Neuronal stem cell (in vitro differentiated cells): Measurements from ENCODE around the gene SIRT6.
"Not testable (repeated sequence)": the region's sequence is repeated elsewhere in the genome, so short reads cannot be mapped to it uniquely, and the experiment has no call there.

Experiments used
- DNase-seq: peaks from one replicate; pipeline ENCODE4 v3.0.0-alpha.2; 2013; ENCODE audit warnings: low spot score
- H2AFZ ChIP-seq: one replicate; pipeline ENCODE4 v1.6.1; 2013; ENCODE audit warnings: mild to moderate bottlenecking, low read length, inconsistent platforms
- H2AK5ac ChIP-seq: 2 replicates; pipeline ENCODE4 v1.6.1; 2013; ENCODE audit warnings: low read depth, mild to moderate bottlenecking, inconsistent platforms, low read length, moderate library complexity, mixed read lengths
- H2BK120ac ChIP-seq: 2 replicates; pipeline ENCODE4 v1.6.1; 2013; ENCODE audit warnings: low read depth, mild to moderate bottlenecking, inconsistent platforms, low read length, moderate library complexity, mixed read lengths
- H2BK12ac ChIP-seq: one replicate; pipeline ENCODE4 v1.6.1; 2013; ENCODE audit warnings: low read length, inconsistent platforms
- H2BK15ac ChIP-seq: 2 replicates; pipeline ENCODE4 v1.6.1; 2013; ENCODE audit warnings: mild to moderate bottlenecking, low read length, inconsistent platforms, mixed read lengths
- H2BK5ac ChIP-seq: one replicate; pipeline ENCODE4 v1.6.1; 2013; ENCODE audit warnings: inconsistent platforms, mild to moderate bottlenecking, low read length, moderate library complexity
- H3K14ac ChIP-seq: one replicate; pipeline ENCODE4 v1.6.1; 2013; ENCODE audit warnings: low read length, inconsistent platforms
- H3K18ac ChIP-seq: 2 replicates; pipeline ENCODE4 v1.6.1; 2013; ENCODE audit warnings: low read length, inconsistent platforms
- H3K23ac ChIP-seq: 2 replicates; pipeline ENCODE4 v1.6.1; 2013; ENCODE audit warnings: low read depth, mild to moderate bottlenecking, mixed read lengths, low read length, inconsistent platforms; ENCODE audit not compliant: poor library complexity
- H3K27ac ChIP-seq: replicated peaks from 3 replicates; pipeline ENCODE4 v1.5.1; 2013; ENCODE audit warnings: low read length, inconsistent platforms
- H3K27me3 ChIP-seq, 3 experiments: 2 replicates each; pipeline ENCODE4 v1.6.1; 2013; ENCODE audit warnings: low read length in 3 of 3, mild to moderate bottlenecking in 2 of 3, inconsistent platforms in 1 of 3, low read depth in 1 of 3, mixed read lengths in 1 of 3, moderate library complexity in 1 of 3; ENCODE audit not compliant: control insufficient read depth in 3 of 3, insufficient read depth in 3 of 3
- H3K36me3 ChIP-seq, 2 donors: replicated peaks in 1 of 2; 2 replicates each; pipeline ENCODE4 v1.6.1; 2013; ENCODE audit warnings: low read length in 2 of 2; ENCODE audit not compliant: control insufficient read depth in 2 of 2, insufficient read depth in 2 of 2
- H3K4ac ChIP-seq: 2 replicates; pipeline ENCODE4 v1.6.1; 2013; ENCODE audit warnings: inconsistent platforms, mild to moderate bottlenecking, low read length, moderate library complexity
- H3K4me1 ChIP-seq, 2 donors: 1 replicate in 1 of 2; 2 replicates in 1 of 2; pipeline ENCODE4 v1.6.1; 2013; ENCODE audit warnings: low read length in 2 of 2, low read depth in 1 of 2; ENCODE audit not compliant: control insufficient read depth in 2 of 2, insufficient read depth in 1 of 2
- H3K4me2 ChIP-seq: one replicate; pipeline ENCODE4 v1.6.1; 2013; ENCODE audit warnings: mild to moderate bottlenecking, low read length, inconsistent platforms; ENCODE audit not compliant: insufficient read depth, poor library complexity, severe bottlenecking
- H3K4me3 ChIP-seq, 2 donors: 2 replicates each; pipeline ENCODE4 v1.5.1; 2013; ENCODE audit warnings: low read length in 2 of 2, mild to moderate bottlenecking in 2 of 2, inconsistent platforms in 1 of 2, moderate library complexity in 1 of 2
- H3K79me1 ChIP-seq: one replicate; pipeline ENCODE4 v1.6.1; 2013; ENCODE audit warnings: low read depth, mild to moderate bottlenecking, inconsistent platforms, low read length, moderate library complexity
- H3K9ac ChIP-seq: one replicate; pipeline ENCODE4 v1.6.1; 2013; ENCODE audit warnings: mild to moderate bottlenecking, low read depth, low read length, inconsistent platforms; ENCODE audit not compliant: poor library complexity
- H3K9me3 ChIP-seq, 2 donors: replicated peaks in 1 of 2; 2 replicates each; pipeline versions ENCODE3 to v1.6.1; 2013; ENCODE audit warnings: low read length in 2 of 2, mild to moderate bottlenecking in 2 of 2, inconsistent platforms in 1 of 2, low read depth in 1 of 2, mixed read lengths in 1 of 2, moderate library complexity in 1 of 2; ENCODE audit not compliant: control insufficient read depth in 2 of 2, insufficient read depth in 1 of 2
- H4K8ac ChIP-seq: one replicate; pipeline ENCODE4 v1.6.1; 2013; ENCODE audit warnings: low read depth, mild to moderate bottlenecking, inconsistent platforms, low read length, moderate library complexity
- H4K91ac ChIP-seq: one replicate; pipeline ENCODE4 v1.6.1; 2013; ENCODE audit warnings: low read length, low read depth, mild to moderate bottlenecking, inconsistent platforms; ENCODE audit not compliant: poor library complexity
- WGBS, 2 donors: extraction: QIAGEN DNeasy Blood & Tissue Kit; methylation state at CpG; one replicate each; pipeline ENCODE4 v1.1.7; 2013; ENCODE audit warnings: missing lambda C conversion rate in 2 of 2, mixed read lengths in 1 of 2; ENCODE audit not compliant: insufficient read length in 2 of 2, insufficient replicate concordance in 1 of 2; ENCODE audit errors: extremely low coverage in 2 of 2; 5-methylcytosine and 5-hydroxymethylcytosine counted together

Gene SIRT6

DNA sequence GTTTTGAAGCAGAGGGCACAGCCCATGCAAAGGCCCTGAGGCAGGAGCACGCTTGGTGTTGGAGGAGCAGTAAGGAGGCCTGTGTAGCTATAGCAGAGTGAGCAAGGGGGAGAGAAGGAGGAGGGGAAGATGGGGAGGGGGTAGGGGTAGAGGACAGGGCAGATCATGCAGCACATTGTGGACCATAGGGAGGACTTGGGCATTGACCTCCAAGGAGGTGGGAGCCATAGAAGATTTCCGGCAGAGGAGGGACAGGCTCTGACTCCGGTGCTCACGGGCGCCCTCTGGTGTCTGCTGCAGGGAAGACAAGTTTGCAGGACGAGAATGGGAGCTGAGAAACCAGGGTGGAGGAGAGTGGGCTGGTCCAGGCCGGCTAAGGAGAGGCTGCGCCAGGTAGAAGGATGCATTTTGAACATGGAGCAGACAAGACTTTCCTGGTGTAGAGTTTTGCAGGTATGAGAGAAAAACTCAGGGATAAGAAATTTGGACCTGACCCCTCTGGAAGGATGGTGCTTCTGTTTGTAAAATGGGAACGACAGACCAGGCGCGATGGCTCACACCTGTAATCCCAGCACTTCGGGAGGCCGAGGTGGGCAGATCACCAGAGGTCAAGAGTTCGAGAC, 42.6 kb downstream of the SIRT6 start:
- peak; percentile 48 for DNase-seq
- no peak overlapping the region for H2BK5ac ChIP-seq
- no peak overlapping the region for H3K9ac ChIP-seq
- no peaks in the 10 kb centered on the region for H3K27me3 ChIP-seq
- H3K36me3 ChIP-seq: no peaks in the 10 kb centered on the region
- no peak overlapping the region for H2AFZ ChIP-seq
- H4K8ac ChIP-seq: no peak overlapping the region
- H2BK120ac ChIP-seq: no peak overlapping the region
- no peak overlapping the region for H2BK15ac ChIP-seq
- no CpG with 5 or more reads among the region's 14 CpGs for WGBS, 2 donors
- no peak overlapping the region for H3K18ac ChIP-seq
- no peaks in the 10 kb centered on the region for H3K9me3 ChIP-seq
- no peak overlapping the region for H3K4me2 ChIP-seq
- H2AK5ac ChIP-seq: no peak overlapping the region
- H4K91ac ChIP-seq: no peak overlapping the region
- no peaks in the 10 kb centered on the region for H3K79me1 ChIP-seq
- H3K4me1 ChIP-seq: no peaks in the 10 kb centered on the region
- no peak overlapping the region for H3K4ac ChIP-seq
- no peak overlapping the region for H3K27ac ChIP-seq
- no peak overlapping the region for H3K4me3 ChIP-seq
- H2BK12ac ChIP-seq: no peak overlapping the region
- H3K14ac ChIP-seq: no peak overlapping the region
- H3K23ac ChIP-seq: peak overlapping the region; percentile 0

- Histone ChIP-seq H3K9me3 (no peaks in the 10 kb centered on the region), H2AK5ac (no peak overlapping the region), H3K18ac (no peak overlapping the region), H2AFZ (no peak overlapping the region), H2BK15ac (no peak overlapping the region), H3K4me1 (no peaks in the 10 kb centered on the region), H4K8ac (no peak overlapping the region), H2BK120ac (no peak overlapping the region), H3K27ac (no peak overlapping the region), H3K4ac (no peak overlapping the region), H3K9ac (no peak overlapping the region), H3K4me3 (no peak overlapping the region), H3K27me3 (no peaks in the 10 kb centered on the region), H2BK5ac (no peak overlapping the region), H4K91ac (no peak overlapping the region), H2BK12ac (no peak overlapping the region), H3K79me1 (no peaks in the 10 kb centered on the region), H3K14ac (no peak overlapping the region), H3K23ac (no peak overlapping the region), H3K36me3 (no peaks in the 10 kb centered on the region), H3K4me2 (no peak overlapping the region)
- no peak for DNase-seq
- no CpG with 5 or more reads among the region's 5 CpGs for WGBS, 2 donors
These were observed 43.9 kb downstream of the SIRT6 start for GRCh38 chr19:4138445-4138844.

GRCh38 chr19:4136680-4137088, 45.7 kb downstream of the SIRT6 start:
- H2BK12ac ChIP-seq: no peak overlapping the region
- H3K14ac ChIP-seq: no peak overlapping the region
- no peak overlapping the region for H2BK15ac ChIP-seq
- no peak overlapping the region for H2BK120ac ChIP-seq
- H3K36me3 ChIP-seq: no peaks in the 10 kb centered on the region
- no peaks in the 10 kb centered on the region for H3K79me1 ChIP-seq
- no peak overlapping the region for H3K4me2 ChIP-seq
- H4K8ac ChIP-seq: no peak overlapping the region
- no peaks in the 10 kb centered on the region for H3K4me1 ChIP-seq
- no CpG with 5 or more reads among the region's 8 CpGs for WGBS, 2 donors
- H3K23ac ChIP-seq: no peak overlapping the region
- H3K4me3 ChIP-seq: no peak overlapping the region
- no peak overlapping the region for H3K9ac ChIP-seq
- DNase-seq: no peak
- no peak overlapping the region for H2BK5ac ChIP-seq
- no peaks in the 10 kb centered on the region for H3K27me3 ChIP-seq
- no peak overlapping the region for H2AFZ ChIP-seq
- no peaks in the 10 kb centered on the region for H3K9me3 ChIP-seq
- H4K91ac ChIP-seq: no peak overlapping the region
- H2AK5ac ChIP-seq: no peak overlapping the region
- H3K18ac ChIP-seq: no peak overlapping the region
- H3K4ac ChIP-seq: no peak overlapping the region
- H3K27ac ChIP-seq: no peak overlapping the region

DNA sequence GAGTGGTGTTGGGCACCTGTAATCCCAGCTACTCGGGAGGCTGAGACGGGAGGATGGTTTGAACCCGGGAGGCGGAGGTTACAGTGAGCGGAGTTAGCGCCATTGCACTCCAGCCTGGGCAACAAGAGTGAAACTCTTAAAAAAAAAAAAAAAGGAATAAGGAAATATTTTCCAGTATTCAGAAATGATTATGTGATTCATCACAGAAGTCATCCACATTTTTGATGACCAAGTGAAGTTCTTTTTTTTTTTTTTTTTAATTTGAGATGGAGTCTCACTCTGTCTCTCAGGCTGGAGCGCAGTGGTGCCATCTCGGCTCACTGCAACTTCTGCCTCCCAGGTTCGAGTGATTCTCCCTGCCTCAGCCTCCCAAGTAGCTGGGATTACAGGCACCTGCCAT, 47.0 kb downstream of the SIRT6 start:
- not testable (repeated sequence) for H3K4me2 ChIP-seq, H3K14ac ChIP-seq, H3K4me1 ChIP-seq, H2AK5ac ChIP-seq, H3K79me1 ChIP-seq, H2BK120ac ChIP-seq, H2BK12ac ChIP-seq, H4K91ac ChIP-seq, H3K9me3 ChIP-seq, H2BK15ac ChIP-seq, H3K36me3 ChIP-seq, H2AFZ ChIP-seq, H3K9ac ChIP-seq, H3K27me3 ChIP-seq, H4K8ac ChIP-seq, H3K18ac ChIP-seq, H2BK5ac ChIP-seq, H3K27ac ChIP-seq, H3K4me3 ChIP-seq, DNase-seq, H3K4ac ChIP-seq, H3K23ac ChIP-seq
- no CpG with 5 or more reads among the region's 9 CpGs for WGBS, 2 donors
